Adrenal gland (tissue), 12 donors: Measurements from ENCODE around the gene YWHAH. TPM values are rescaled to one million over a fixed set of nuclear protein-coding genes. Genes with fewer than 3 reads are reported as not detected.

Experiments
- DNase-seq, 7 donors: peaks; one replicate each; pipeline ENCODE4 v3.0.0-alpha.2; 2019 to 2020
- H3K27ac ChIP-seq, 5 donors: fragments of 200-600 bp; sonication (generic) in 4 of 5; 1 replicate in 3 of 5; 2 replicates in 2 of 5; pipeline versions ENCODE4 v1.5.1 to v1.8.0; 2016 to 2020; ENCODE audit warnings: mild to moderate bottlenecking in 1 of 5
- H3K27me3 ChIP-seq: fragments of 200-600 bp; 2 replicates; pipeline ENCODE4 v1.8.0; 2021
- H3K36me3 ChIP-seq, 2 donors: fragments of 200-600 bp; replicated peaks in 1 of 2; 1 replicate in 1 of 2; 2 replicates in 1 of 2; pipeline versions ENCODE4 v1.5.1 to v1.8.0; 2018 to 2022
- H3K4me1 ChIP-seq, 2 donors: fragments of 200-600 bp; replicated peaks in 1 of 2; 1 replicate in 1 of 2; 2 replicates in 1 of 2; pipeline versions ENCODE4 v1.5.1 to v1.8.0; 2018 to 2021
- H3K4me3 ChIP-seq, 4 donors: fragments of 200-600 bp; sonication (generic) in 3 of 4; one replicate each; pipeline ENCODE4 v1.5.1; 2016 to 2018
- H3K9me3 ChIP-seq, 3 donors: fragments of 200-600 bp; sonication (generic) in 1 of 3; replicated peaks in 1 of 3; 1 replicate in 2 of 3; 2 replicates in 1 of 3; pipeline versions ENCODE4 v1.5.1 to v1.8.0; 2016 to 2021
- CTCF ChIP-seq, 6 experiments: fragments of 450-650 bp in 4 of 6; fragments of 200-600 bp in 2 of 6; sonication (generic) in 1 of 6; IDR thresholded peaks; 1 replicate in 5 of 6; 2 replicates in 1 of 6; pipeline versions ENCODE4 v1.5.1 to v1.8.0; 2016 to 2021; ENCODE audit warnings: antibody characterized with exemption in 6 of 6, mild to moderate bottlenecking in 2 of 6, moderate library complexity in 1 of 6
- POLR2A ChIP-seq, 2 donors: fragments of 450-650 bp; IDR thresholded peaks; one replicate each; pipeline ENCODE4 v1.6.1; 2017; ENCODE audit warnings: antibody characterized with exemption in 2 of 2, mild to moderate bottlenecking in 2 of 2, moderate library complexity in 1 of 2
- WGBS, 4 donors: extraction: QIAGEN DNeasy Blood & Tissue Kit in 2 of 4; methylation state at CpG; one replicate each; pipeline versions ENCODE4 v1.1.5 to v1.1.7; 2013 to 2017; 5-methylcytosine and 5-hydroxymethylcytosine counted together
- intact Hi-C, 2 donors: fragments of 100-400 bp; cut with DNase I; formaldehyde crosslinking; loops; one replicate each; pipeline versions ENCODE4 v1.14.1 to v1.15.0; 2022 to 2023
- polyA plus RNA-seq, 3 donors: library from polyadenylated mRNA; stranded (reverse); fragments of 200-250 nt in 2 of 3; fragments of 350-450 nt in 1 of 3; fragmentation: Illumina TruSeq in 1 of 3; extraction: RNeasy Lipid Tissue Mini Kit (QIAGEN cat#74804) in 1 of 3; gene quantifications; one replicate each; pipeline ENCODE4 v1.2.3, GENCODE V29; 2013 to 2014
- total RNA-seq, 9 donors: library from RNA; depleted of rRNA in 4 of 9; stranded (reverse); fragments of >200 nt in 4 of 9; fragments of 120-200 nt in 1 of 9; fragmentation: NEBNext Ultra II Directional in 1 of 9; extraction: Animal tissue kit (Norgen Biotek cat#: 25700) in 1 of 9; gene quantifications; one replicate each; pipeline versions ENCODE4 v1.1.0 to v1.2.4, GENCODE V29; 2013 to 2023
- donor health status: healthy with polysubstance abuse.
- donor health status: Bipolar disorder and iron deficiency.
- donor health status: DM: yes; HTN: yes; CAD: no.
- donor health status: DM: no; HTN: no; CAD: no.
- donor health status: DM: no; HTN: no; CAD: no.
- donor health status: DM: yes; HTN: yes; CAD: no.

Gene YWHAH
- total and polyA plus RNA-seq, 12 donors: 50.6 to 128 (median 73.7) TPM

DNA sequence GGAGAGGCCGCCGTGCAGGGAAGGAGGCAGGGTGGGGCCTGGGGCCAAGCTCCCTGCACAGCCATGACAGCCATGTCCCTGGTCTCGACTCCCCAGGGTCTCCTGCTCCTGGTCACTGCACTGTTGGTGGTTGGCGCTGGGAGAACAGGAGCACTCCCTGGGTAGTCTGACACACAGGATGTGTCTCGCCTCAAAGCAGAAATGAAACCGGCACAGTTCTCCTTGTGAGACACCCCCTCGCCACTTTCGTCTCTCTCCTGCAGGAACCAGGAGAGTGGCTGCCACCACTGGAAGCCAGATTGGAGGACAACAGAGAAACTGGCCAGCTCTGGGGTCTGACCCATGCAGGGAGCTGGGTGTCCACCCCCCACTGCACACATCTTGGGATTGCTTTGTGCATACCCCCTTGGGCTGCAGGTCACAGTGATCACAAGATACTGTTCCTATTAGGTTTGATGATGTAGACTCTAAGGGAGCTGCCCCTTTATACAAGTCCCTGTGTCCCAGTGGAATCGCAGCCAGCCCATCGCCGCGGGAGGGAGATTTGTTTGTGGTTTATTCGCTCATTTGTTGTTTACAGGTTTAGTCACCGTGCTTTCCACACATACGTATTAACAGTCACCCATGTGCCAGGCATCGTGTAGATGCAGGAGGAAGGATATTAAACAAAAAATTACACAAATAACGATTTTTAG is 27.0 kb upstream of the YWHAH start:
- WGBS, 4 donors: 62 to 81% (median 77%) methylated on average over 9 to 17 of the region's 17 CpGs
- H3K4me3 ChIP-seq: no peak overlapping the region
- H3K27ac ChIP-seq: peak overlapping the region in 2 of 5 donors; percentile 5 to 71
- no peaks in the 10 kb centered on the region for H3K36me3 ChIP-seq
- peak in 6 of 7 donors; percentile 27 to 64 (median 32) for DNase-seq
- intact Hi-C loops: no loop called here
- H3K9me3 ChIP-seq: no peaks in the 10 kb centered on the region
- H3K4me1 ChIP-seq: peaks cover 0 to 10% of the 10 kb centered on the region in 2 donors
- TF ChIP-seq POLR2A (IDR thresholded peaks at IDR 0.05) (no peak), CTCF (IDR thresholded peaks at IDR 0.05) (no peak)
- no peaks in the 10 kb centered on the region for H3K27me3 ChIP-seq

DNA sequence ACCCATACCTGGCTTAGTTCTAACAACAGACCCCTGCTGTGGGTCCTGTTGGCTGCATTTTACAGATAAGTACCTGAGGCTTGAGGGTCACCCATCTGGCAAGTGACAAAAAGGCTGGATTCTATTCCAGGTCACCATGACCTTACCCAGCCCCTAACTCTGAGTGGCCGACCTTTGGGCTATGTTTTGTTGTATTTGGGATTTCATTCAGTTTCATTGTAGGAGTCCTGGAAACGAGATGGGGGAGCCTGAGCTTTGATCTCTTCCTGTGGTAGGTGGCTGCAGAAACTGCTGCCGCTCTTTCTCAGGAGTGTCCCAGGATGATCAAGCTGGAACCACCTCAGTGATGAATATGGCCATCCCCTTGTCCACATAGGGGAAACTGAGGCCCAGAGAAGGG is 24.6 kb upstream of the YWHAH start:
- intact Hi-C loops: no loop called here
- DNase-seq: no peak
- TF ChIP-seq POLR2A (IDR thresholded peaks at IDR 0.05) (no peak), CTCF (IDR thresholded peaks at IDR 0.05) (no peak)
- Histone ChIP-seq H3K4me3 (no peak overlapping the region), H3K27me3 (no peaks in the 10 kb centered on the region), H3K36me3 (no peaks in the 10 kb centered on the region), H3K27ac (no peak overlapping the region), H3K4me1 (peaks cover 0 to 21% of the 10 kb centered on the region in 2 donors), H3K9me3 (no peaks in the 10 kb centered on the region)
- 67 to 85% (median 75%) methylated on average over 3 of the region's 3 CpGs for WGBS, 4 donors

GRCh38 chr22:31920306-31920705 is 24.0 kb upstream of the YWHAH start:
- H3K4me1 ChIP-seq: peaks cover 0 to 21% of the 10 kb centered on the region in 2 donors
- no peaks in the 10 kb centered on the region for H3K27me3 ChIP-seq
- H3K4me3 ChIP-seq: no peak overlapping the region
- H3K27ac ChIP-seq: no peak overlapping the region
- H3K36me3 ChIP-seq: no peaks in the 10 kb centered on the region
- H3K9me3 ChIP-seq: no peaks in the 10 kb centered on the region
- DNase-seq: no peak
- 91 to 94% (median 92%) methylated on average over 3 of the region's 3 CpGs for WGBS, 4 donors
- intact Hi-C loops: no loop called here
- TF ChIP-seq CTCF (IDR thresholded peaks at IDR 0.05): no peak
- no peak for TF ChIP-seq POLR2A (IDR thresholded peaks at IDR 0.05)

- Histone ChIP-seq H3K27ac (no peak overlapping the region), H3K36me3 (no peaks in the 10 kb centered on the region), H3K4me1 (peaks cover 0 to 21% of the 10 kb centered on the region in 2 donors), H3K9me3 (no peaks in the 10 kb centered on the region), H3K27me3 (no peaks in the 10 kb centered on the region), H3K4me3 (no peak overlapping the region)
- intact Hi-C loops: no loop called here
- WGBS, 4 donors: 72 to 81% (median 77%) methylated on average over 3 of the region's 3 CpGs
- DNase-seq: no peak
- no peak for TF ChIP-seq CTCF (IDR thresholded peaks at IDR 0.05)
- no peak for TF ChIP-seq POLR2A (IDR thresholded peaks at IDR 0.05)
These were observed 23.2 kb upstream of the YWHAH start for GRCh38 chr22:31921106-31921505.
